GM18505 (cell line): ENCODE measurements around the gene ATP11C.
A peak's percentile ranks its signal among the peaks of the same experiment; 100 is the strongest.
"Not testable (repeated sequence)": the region's sequence is repeated elsewhere in the genome, so short reads cannot be mapped to it uniquely, and the experiment has no call there.

Experiments
- ATAC-seq: cut with Tn5 transposase; IDR thresholded peaks from one replicate; pipeline ENCODE4 v1.9.1; 2021; ENCODE audit not compliant: unreplicated experiment
- POLR2A ChIP-seq: IDR thresholded peaks from 4 replicates; pipeline ENCODE4 v1.6.1; 2011; ENCODE audit warnings: borderline replicate concordance; ENCODE audit not compliant: insufficient read depth, insufficient read length; ENCODE audit errors: extremely low read depth

Gene ATP11C

GRCh38 chrX:139750390-139750789, 182.5 kb downstream of the ATP11C start:
- no peak for TF ChIP-seq POLR2A
- no peak for ATAC-seq

DNA sequence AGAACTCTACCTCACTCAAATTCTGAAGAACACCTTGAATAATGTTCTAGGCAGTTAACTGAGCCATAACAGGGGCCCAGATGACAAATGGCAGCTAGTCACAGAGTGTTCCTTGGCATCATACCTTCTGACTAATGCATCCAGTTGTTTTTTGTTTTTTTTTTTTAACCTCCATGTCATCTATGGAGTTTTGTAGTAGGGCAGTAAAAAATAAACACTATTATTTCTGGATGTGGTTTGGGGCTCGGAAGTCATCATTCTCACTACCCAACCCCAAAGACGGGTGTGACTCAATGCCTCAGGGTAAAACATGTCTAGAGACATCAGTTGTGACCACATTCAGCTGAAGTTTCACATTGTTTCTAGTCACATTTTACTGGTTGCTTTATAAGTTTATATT, 193.7 kb downstream of the ATP11C start:
- TF ChIP-seq POLR2A = no peak
- peak; percentile 81 for ATAC-seq

DNA sequence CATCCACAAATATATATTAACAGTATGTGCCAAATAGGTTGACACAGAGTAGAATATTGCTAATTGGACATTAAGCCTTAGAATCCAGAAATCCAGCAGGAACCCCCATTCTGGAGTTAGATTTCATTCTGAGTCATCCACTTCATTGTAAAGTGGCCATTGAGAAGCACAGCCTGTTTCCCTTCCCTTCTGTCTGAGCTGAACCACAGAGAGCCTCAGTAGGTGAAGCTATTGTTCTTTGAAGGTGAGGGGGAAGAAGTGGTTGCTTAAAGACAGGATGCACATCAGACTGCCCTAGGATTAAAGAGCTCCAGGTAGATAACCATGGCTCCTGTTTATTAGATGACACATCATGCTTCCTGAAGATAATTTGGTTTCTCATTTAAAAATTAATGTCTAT, 194.3 kb downstream of the ATP11C start:
- ATAC-seq = no peak
- TF ChIP-seq POLR2A = no peak

DNA sequence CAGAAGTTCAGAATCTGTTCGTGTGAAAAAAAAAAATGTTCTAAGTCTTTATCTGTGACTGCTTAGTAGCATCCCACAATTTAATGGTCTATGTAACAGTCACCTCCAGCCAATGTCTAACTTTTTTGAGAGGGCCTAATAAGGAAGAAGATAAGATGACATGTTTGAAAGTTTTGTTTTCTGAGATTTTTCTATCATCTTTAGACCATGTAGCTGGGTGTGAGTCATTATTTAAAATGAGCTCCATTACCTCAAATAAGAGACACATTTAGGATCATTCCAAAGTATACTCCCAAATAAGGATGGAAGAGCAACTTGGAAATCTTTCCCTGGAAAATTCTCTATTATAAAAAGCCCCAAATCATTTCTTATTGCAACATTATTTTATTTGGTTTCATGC, 196.7 kb downstream of the ATP11C start:
- no peak for TF ChIP-seq POLR2A
- ATAC-seq = no peak

- no peak for TF ChIP-seq POLR2A
- no peak for ATAC-seq
These were observed 197.9 kb downstream of the ATP11C start for GRCh38 chrX:139734996-139735395.

GRCh38 chrX:139725720-139726119, 207.1 kb downstream of the ATP11C start:
- ATAC-seq = peak; percentile 96
- no peak for TF ChIP-seq POLR2A

GRCh38 chrX:139724626-139725025, 208.2 kb downstream of the ATP11C start:
- no peak for ATAC-seq
- no peak for TF ChIP-seq POLR2A

DNA sequence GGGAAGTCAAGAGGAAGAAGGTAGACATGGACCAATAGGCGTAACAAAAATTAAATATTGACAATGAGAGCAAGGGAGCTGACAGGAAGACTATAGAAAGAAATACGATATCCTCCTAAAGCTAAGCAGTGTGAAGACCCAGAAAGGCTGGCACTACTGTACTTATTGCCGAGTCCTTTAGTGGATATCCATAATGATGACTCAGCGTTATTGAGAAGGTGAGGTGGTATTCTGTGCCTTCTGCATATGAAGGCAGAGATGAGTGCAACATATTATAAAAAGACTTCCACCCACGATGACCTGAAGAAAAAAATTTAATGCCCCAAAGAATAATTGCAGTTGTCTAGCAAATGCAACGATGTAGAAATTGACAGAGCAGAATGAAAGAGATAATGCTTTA, 211.9 kb downstream of the ATP11C start:
- TF ChIP-seq POLR2A = no peak
- ATAC-seq = no peak

GRCh38 chrX:139720136-139720535, 212.7 kb downstream of the ATP11C start:
- ATAC-seq = no peak
- no peak for TF ChIP-seq POLR2A

DNA sequence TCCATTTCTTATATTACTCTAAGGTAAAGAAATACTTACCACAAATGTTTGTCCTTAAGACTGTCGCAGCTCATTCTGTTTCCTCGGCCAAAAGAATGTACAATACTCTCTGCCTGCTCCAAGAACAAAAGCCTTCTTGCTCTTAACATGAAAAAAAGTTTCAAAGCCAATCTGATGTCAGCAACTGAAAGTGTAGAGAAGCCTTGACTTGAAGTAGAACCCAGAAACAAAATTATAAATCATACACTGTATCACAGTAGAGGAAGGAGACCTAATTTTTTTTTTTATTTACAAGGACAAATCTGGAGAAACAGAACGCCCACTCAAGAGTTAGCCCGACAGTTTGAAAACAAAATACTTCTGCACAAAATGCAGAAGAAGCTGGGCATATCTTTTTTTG, 224.8 kb downstream of the ATP11C start, which contains the start of gene MCF2:
Gene MCF2 (minus strand): TSS at position 101 of the 400 bp plus-strand sequence. CDS start 56,423 bp downstream, outside the sequence.
- TF ChIP-seq POLR2A = no peak
- no peak for ATAC-seq

DNA sequence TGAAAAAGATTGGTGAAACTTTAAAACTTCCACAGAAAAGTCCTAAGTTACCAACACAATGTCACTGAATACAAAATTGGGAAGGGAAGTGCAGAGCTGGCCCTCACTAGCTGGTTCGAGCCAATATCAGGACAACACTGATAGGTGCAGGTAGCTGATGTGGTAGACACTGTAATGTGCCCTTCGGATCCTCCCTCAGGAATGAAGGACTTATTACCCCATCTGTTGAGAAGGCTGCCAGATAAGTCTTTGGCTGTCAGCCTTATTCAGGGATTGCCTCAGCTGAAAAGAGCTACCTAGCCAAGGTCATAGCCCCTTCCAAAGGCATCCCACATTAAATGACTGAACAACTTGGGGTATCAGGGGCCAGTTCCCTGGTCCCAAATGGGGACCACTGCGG, 230.2 kb downstream of the ATP11C start:
- no peak for ATAC-seq
- TF ChIP-seq POLR2A = no peak

DNA sequence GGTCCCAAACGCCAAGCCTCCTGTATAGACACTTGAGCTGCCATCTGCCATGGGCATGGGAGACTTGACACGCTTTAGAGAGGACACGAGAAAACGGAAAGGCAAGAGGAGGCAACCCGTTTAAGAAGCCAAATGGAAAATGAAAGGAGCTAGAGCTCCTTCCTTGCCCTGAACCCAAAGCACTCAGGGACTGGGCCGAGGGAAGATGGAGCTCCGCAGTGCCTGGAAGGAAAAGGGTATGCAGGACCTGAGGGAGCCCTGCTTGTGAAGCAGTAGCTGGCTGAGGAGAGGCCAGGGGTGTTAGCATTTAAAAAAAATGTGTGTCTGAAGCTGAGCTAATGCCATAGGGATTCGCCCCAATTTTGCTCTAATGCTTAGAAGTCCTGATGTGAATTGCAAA, 239.9 kb downstream of the ATP11C start:
- TF ChIP-seq POLR2A = no peak
- ATAC-seq = no peak

GRCh38 chrX:139692506-139692849, 240.4 kb downstream of the ATP11C start:
- no peak for ATAC-seq
- no peak for TF ChIP-seq POLR2A

DNA sequence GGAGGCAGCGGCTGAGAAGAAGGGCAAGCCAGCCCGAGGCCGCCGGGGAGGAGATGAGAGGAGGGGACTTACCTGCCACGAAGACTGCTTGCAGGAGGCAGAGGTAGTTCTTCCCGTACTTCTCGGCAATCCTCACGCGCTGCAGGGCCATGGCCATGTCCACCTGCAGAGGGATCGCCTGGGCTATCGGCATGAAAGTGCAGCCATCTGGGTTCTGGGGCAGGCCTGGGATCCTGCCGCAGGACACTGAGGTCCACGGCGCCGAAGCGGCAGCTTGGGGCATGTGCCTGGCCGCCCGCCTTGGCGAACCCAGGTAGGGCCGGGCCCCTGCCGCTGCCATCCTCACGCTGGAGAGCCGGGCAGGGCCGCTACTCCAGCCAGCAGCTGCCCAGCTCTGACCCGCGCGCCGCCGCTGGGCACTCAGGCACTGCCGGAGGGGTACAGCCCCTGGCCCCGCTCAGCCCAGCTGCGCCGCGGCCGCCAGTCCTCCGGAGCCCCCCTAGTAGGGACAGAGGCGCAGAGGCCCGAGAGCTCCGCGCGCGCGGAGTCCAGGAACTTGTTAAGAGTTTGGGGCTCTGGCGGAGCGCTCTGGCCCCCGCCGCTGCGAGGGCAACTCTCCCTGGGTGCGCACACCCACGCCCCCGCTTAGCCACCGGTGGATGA, 240.9 kb downstream of the ATP11C start:
- no peak for ATAC-seq
- no peak for TF ChIP-seq POLR2A

- no peak for ATAC-seq
- no peak for TF ChIP-seq POLR2A
These were observed 241.4 kb downstream of the ATP11C start for GRCh38 chrX:139691493-139691842.

DNA sequence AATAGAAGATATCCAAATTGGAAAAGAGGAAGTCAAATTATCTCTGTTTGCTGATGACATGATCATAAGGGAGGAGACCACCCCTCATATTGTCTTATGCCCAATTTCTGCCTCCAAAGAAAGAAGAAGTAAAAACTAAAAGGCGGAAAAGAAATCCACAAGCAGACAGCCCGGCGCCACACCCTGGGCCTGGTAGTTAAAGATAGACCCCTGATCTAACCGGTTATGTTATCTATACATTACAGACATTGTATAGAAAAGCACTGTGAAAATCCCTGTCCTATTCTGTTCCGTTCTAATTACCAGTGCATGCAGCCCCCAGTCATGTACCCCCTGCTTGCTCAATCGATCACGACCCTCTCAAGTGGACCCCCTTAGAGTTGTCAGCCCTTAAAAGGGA, 247.7 kb downstream of the ATP11C start:
- ATAC-seq = not testable (repeated sequence)
